ENCODE data around the gene EPHA4.
A peak's percentile ranks its signal among the peaks of the same experiment; 100 is the strongest.

EPHA4 gene

DNA sequence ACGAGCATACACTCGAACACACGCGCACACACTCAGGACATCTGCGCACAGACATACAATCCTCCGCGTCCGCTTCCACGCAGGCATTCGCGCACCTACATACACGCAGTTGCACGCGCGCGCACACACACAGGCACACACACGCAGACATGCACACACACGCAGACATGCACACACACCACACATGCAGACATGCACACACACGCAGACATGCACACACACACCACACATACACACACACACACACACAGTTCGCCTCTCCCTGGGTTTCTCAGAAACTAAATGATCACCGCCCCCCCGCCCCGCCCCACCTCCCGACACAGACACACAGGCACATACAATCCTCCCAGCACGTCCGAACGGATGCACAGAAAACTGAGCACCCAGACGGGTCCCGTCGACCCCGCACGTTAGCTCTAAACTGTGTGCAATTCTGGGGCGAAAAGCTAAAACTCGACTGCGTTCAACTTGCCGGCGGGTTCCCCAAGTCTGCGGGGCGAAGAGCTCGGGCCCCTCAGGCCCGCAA lies 1.0 kb downstream of the EPHA4 start:
- peak; percentile 72 for DNase-seq

DNA sequence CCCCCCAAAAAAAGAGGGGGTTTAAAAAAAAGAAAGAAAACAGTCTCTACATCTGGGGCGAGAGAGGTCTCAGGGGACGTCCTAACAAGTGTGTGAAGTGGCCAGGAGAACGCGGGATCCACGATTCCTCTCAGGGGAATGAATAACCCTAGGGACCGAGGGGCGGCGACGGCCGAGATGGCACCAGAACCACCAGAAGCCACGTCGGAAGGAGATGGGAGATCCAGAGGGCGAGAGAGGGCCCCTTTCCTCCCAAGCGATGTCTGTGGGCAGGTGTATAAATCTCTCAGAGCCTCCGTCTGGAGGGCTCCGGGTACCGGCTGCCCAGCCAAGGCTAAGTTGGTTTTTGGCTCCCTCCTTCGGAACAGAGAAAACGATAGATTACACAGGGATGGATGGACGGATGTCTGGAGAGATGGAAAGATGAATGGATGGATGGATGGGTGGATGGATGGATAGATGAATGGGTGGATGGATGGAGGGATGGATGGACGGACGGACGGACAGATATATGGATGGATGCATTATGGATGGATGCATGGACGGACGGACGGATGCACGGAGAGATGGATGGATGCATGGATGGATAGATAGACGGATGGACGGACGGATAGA lies 1.7 kb downstream of the EPHA4 start:
- DNase-seq: peak; percentile 69

DNA sequence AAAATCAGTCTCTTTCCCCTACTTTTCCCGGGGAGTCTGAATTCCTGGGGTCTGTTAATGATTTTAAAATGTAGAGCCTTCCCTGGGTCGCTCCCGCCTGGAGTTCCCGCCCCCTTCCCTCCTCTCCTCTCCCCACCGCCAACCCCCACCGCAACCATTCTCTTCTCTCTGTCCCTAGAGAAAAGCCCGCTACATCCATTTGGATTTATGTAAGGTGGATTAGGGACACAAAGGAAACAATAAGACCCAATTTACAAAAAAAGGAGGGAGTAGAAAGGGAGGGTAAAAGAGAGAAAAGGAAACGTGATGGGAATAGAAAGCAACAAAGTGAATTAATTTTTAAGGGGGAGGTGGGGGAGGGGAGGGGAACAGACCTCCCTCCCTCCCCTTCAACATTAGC lies 2.2 kb downstream of the EPHA4 start:
- DNase-seq: no peak

DNA sequence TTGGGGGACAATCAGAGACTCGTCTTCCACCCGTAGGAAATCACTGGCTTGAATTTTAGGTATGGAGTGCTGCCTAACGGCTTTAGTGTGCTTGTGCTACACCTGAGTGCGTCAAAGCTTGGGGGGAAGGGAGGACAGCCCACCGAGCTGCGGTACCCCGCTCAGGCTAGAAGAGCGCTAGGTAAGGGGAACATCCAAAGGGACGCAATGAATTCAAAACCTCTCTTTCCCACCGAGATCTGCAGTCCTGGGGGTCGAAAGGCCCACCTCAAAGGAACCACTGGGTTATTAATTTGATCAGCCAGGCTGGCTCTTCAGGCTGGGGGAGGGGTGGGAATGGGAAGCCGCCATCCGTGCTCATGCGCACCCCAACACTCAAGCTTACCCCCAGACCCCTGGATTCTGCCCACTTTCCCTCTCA lies 2.7 kb downstream of the EPHA4 start:
- DNase-seq: no peak

DNA sequence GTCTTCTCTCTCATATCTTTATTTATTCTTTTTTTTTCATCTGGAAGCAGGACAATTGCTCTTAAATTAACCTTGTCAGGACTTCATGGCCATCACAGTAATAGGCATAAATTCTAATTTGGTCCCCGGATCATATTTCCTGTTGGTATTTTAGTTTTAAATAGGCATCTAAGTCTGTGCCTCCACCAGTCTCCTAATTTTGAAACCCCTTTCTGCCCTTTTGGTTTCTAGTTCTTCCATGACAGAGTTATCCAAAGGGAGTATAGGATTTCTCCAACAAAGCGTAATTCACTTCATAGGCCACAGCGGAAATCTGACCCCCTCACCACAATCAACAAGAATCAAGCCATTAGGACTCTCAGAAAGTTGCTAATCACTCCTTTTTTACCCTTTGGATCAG lies 3.8 kb downstream of the EPHA4 start:
- DNase-seq: no peak

DNA sequence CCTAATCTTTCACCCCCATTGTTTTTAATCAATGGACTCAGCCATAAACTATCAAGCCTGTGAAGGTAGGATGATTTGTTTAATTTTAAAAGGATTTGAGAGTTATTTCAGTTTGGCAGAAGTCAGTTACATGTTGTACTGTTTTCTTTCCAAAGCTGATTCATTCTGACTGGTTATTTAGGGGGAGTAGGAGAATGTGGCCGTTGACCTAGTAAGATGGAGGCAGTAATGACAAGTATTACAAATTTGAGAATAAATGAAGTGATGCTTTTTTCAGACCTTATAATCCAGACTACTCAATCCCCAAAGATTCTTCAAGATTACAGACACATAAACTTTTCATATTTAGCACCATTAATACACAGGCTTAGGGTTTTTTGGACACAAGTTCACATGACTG lies 4.3 kb downstream of the EPHA4 start:
- DNase-seq: no peak

DNA sequence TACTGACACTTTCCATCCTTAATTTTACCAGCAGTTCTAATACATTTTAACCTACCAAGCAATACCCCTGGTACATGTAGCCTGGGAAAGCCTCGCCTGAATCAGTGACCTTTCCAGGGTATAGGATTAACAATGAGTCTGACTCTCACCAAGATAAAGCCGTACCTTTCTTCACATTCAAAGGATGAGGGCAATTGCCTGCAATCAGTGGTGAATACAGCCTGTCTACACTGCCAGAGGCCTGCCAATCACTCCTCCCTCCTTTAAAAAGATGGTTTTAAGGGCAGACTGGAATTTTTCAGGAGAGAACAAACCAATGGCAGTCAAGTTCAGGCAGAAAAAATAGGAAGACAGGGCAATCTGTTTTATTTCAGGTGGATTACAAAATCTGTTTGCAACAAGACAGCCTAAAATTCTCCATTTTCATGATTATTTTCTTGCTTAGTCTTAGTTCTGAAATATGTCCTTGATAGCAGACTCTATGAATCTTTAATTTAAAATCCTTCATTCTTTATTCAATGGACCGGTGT lies 4.8 kb downstream of the EPHA4 start:
- DNase-seq: no peak

DNA sequence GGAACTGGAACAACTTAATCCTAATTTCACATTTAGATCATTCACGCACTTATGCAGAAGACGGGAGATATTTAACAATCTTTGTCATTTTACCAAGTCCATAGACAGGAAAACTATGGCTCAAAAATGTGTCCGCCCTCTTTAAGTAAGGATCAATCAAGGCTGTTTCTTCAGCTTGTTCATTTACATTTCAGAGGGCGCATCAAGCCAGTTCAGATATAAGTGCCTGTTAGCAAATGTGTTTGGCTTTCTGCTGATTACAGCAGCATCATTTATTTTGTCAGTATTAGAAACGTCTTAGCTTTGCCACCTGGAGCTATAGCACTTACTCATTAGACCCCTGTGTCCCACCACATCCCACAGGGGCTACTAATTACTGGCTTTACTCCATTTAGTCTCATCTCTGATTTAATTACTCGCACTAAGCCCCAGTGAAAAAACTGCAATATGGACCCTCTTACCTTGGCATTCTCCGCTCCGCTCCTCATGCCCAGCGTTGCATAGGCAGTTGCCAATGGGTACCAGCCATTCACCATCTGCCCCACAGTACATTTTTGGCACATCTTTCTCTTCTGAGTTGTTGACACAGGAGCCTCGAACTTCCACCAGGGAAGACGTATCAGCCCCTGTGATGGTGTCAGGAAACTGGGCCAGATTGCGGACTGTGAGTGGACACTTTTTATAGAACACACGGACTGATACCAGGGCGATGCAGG lies 8.7 kb downstream of the EPHA4 start:
- DNase-seq: no peak

DNA sequence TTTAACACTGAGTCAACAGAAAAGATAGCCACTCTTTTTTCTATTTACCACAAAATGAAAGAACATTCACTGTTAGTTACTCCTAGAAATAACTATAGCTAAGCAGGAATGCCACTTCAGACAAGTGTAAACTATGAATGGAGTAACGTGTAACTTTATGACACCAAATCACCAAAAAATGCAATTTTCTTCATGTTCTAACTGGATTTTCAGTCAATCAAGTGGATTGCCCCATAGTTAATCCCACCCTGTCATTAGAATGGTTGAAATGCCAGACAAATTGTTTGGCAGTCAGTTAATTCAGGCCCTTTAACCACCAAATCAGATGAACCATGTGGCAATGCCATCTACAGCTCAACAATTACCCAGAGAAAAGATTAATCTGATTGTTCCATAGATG lies 9.9 kb downstream of the EPHA4 start:
- no peak for DNase-seq

DNA sequence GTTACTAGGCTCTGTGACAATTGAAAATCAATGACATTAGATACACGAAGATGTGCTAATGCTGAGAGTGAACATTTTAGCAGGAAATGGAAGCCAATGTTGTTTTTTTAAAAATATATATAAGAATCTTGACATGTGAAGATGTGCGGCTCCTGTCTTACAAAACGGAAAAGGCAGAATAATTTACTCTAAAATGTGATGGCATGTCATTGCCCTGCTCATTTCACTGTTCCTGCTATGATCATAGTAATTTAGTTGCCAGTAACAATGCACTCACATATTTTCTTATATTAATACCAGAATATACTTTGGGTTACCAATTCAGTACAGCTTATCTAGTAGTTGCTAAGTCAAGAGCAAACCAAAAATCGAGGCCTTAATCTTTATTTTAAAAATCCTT lies 10.3 kb downstream of the EPHA4 start:
- no peak for DNase-seq

DNA sequence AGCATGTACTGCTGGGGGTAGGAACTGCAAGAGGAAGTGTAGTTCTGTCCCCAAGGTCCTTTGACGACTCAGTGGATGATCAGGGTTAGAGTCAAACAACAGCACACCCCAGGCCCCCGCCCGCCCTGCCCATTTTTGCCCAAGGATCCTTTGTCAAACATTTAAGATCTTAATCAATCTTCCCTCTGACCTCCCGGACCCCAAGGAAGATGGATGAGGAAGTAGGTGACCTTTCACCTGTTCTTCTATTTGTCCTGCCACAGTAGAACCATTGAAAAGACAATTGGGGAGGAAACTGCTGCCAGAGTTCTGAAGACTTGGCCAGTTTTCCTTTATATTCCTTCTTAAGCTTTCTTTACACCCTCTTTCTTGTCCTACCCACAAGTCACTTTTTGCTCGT lies 12.1 kb downstream of the EPHA4 start:
- no peak for DNase-seq

DNA sequence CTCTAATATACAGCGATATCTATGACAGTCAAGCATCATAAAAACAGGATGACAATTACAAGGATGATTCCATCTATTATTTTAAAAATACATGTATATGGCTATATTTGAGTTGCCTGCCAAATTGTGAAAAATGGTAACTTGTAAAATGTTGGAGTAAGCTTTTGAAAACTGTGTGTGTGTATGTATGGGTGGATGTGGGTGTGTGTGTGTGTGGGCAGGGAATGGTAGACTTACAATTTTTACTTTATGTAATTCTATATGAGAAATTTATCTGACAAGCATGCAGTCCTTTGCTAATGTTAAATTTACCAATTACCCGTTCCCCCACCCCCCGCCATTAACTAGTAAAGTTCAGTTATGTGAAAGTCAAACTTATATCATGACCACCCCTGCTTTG lies 14.0 kb downstream of the EPHA4 start:
- DNase-seq: no peak

DNA sequence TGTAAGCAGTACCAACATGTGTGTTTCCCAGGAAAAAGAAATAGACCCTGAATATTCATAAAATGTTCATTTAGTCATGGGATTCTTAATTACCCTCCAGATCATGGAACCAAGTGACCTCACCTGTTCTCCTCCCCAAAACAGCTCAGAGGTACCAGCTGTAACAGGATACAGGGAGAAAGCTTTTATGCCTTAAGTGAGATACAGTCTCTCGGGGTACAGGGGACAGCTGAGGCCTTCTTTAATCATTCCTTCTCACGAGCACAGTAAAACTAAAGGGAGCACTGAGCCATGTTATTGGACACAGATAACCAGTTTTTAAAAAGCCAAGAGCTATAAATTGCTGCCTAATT lies 16.6 kb downstream of the EPHA4 start:
- DNase-seq: no peak

DNA sequence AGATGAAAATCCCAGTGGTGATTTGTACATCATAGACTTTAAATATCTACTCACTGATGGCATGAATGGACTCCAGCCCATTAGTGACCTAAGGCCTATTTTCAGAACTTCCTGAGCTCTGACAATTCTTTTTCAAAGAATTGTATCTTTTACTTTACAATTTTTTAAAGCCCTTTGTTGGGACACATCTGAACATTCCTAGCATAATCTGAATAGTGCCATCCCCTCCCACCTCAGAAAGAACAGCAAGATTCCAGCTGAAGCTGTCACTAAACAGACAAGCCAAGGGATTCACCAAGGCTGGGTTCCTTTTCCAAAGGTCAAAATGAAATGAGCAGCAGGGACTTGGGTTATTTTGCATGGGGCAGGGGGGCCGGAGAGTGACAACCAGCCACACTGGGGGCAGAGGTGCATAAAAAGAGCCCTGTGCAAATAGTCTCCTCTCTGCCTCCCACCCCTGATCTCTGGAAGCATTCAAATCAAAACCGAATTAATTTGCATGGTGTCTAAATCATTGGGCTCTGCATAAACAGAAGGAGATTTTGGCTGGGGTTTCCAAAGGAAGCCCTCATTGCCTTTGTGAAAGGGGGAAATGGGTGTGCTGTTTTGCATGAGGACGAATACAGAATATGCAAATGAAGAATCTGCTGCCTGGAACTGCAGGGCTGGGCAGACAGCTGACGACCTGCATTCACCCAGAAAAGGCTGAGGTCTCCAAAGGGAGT lies 17.2 kb downstream of the EPHA4 start:
- DNase-seq: no peak

DNA sequence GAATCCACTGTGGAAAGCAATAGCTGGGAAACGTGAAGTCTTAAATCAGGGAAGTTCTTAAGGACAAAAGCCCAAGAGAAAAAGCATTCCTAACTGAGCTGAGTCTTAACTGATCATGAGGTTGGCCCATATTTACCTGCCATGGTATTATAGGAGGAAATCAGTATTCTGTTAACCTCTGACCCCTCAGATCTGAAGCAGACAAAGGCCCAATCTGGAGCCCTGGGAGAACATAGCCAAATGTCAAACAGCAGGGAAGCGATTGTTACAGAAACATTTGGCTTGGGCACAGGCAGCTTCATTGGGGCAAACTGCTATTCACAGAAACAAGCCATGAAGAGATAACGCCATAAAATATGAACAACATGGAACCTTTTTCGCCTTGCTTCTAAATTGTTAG lies 18.8 kb downstream of the EPHA4 start:
- no peak for DNase-seq

DNA sequence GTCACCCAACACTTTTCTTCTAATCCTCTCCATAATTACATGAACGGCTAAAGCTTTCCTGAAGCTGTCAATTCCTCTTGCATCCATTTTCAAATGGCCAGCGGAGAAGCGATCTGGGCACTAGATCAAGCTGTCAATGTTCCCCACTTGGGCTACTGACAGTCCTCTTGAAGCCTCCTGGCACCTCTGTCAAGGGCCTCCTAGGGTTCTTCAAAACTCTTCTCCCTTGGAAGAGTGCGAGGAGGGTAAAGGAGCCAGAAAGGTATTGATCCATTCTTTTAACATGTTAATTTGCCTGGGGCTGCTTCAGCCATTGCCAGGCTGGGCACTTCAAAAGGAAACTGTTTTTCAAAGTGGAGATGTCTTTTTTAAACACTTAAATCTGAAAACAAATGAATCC lies 19.8 kb downstream of the EPHA4 start:
- DNase-seq: no peak

DNA sequence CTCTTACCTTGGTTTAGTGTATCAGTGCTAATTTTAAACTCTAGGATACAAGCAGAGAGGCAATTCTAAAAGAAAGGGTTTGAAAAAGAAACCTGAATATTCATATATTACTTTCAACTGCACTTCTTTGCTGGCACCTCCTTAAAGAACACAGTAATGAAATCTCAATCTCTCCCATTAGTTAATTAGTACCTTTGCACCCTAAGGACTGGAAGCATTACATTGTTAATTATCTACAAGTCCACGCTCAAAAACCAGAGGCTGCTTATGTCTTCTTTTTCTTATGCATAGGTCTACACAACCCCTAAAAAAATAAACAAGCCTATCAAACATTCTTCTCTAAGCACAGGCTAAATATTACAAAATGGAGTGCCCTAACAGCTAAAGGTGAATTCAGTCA lies 20.2 kb downstream of the EPHA4 start:
- no peak for DNase-seq

DNA sequence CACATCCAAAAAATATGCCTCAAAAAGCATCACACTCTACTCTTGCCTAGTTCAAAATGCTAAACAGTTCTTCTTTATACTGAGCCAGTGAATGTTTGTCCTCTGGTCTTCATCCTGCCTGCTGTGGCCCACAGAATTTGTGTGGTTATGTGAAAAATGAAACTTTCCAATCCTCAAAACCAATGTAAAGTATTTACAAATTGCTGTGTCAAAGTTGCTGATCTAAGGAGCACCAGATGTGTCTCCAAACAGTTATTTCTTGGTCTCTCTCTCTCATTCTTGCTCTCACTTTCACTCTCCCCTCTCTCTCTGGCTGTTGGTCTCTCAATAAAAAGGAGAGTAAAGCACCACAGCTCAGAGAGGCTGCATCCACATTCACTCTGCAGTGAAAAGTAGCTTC lies 23.0 kb downstream of the EPHA4 start:
- DNase-seq: no peak

DNA sequence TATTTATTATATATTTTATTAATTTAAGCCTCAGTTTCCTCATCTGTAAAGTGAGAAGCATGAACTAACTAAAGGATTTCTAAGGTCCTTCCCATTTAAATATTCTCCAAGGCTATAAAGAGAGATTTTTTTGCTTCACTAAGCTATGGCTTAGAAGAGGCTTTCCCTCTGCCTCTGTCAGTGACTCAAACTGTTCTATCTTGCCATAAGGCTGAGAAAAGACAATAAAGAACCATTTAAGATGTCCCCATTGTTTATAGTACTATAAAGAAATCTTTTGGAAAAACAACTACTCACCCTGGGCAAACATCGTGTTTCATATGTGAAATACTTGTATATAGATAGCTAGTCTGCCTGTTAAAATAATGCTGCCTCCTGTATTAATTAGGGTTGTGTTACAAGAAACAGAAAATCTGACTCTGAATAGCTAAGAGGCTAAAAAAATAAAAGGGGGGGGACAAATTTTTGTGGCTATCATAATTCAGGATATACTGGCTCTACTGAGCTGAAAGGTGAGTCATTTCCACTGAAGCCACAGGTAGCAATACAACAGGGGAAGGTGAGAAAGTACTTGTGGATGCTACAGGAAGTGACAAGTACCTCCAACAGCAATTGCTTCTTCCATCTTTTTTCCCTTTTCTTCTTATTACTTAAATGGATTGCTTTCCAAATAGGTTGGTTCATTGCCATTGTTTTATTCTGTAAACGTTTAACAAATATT lies 25.4 kb downstream of the EPHA4 start:
- DNase-seq: no peak

DNA sequence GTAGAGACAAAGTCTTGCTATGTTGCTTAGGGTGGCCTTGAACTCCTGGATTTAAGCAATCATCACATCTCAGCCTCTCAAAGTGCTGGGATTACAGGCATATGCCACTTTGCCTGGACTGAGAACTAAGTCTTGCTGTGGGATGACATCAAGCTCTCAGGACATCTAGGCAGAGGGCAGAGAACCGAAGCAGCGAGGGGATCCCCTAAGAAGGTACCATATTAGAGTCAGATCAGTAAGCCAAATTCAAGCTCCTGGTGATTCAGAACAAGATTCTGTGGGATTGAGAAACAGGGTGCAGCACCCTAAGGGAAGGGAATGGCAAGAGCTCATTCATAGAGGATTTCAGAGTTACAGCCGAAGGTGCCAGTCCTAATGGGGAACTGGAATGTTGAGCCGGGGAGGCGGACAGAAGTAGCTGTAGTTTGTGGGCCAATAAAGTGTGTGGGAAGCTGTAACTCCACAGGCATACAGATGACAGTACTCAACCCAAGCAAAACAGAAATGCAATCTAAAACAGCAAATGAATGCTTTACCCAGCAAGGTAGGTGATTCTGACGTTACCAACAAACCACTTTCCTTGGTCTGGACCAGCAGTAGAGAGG lies 30.9 kb downstream of the EPHA4 start:
- no peak for DNase-seq

DNA sequence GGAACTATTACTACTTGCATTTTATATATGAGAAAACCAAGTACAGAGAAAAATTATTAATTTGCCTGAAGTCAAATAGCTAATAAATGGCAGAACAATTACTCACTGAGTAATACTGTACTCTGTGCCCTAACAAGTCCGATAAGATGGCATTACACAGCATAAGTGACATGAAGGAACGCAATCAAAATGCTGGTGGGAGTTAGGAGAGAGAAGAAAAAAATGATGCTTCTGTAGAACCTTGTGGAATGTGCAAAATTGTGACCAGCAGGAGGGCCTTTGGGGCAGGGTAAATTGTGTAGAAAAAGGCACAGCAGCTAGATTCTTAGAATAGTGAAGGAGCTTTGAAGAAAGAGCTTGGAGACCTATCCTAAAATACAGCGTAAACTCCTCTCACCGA lies 32.9 kb downstream of the EPHA4 start:
- no peak for DNase-seq

DNA sequence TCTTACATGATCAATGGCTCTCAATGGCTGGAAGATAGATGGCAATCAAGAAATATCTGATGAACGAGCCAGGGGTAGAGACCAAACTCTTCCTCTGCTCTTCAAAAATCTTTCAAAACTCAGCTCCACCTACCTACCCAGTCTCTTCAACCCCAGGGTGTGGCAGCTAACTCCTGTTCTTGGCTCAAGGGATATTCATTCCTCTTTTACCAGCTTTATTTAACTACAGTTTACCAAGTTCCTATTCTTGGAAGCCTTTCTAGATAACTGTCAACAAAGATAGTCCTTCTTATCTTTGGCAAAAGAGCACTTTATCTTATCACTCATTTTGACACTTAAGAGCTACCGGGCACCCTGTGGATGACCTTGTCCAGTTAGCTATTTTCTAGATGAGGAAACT lies 36.3 kb downstream of the EPHA4 start:
- DNase-seq: no peak

DNA sequence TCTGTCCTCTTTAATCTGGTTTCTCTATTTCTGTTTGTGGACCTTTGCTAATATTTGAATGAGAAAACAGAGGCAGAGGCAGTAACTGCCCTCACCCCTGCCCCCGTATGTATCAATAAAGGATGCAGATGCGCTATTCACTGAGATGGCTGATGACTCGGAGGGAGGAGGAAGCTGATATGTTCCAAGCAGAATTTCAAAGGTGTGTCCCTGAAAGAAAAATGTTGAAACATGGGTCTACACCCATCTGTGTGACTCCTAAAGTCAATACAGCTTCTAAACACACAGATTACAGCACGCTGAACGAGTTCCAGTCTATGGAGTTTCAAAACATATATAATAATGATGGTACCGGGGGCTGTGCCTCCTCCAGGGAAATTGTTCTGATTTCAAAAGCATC lies 38.8 kb downstream of the EPHA4 start:
- DNase-seq: no peak
